GM19328 (cell line): Measurements from ENCODE around the gene TSSK3.

ENCODE experiments used
- ATAC-seq: cut with Tn5 transposase; IDR thresholded peaks from one replicate; pipeline ENCODE4 v1.9.1; 2021; ENCODE audit warnings: mild to moderate bottlenecking, moderate library complexity; ENCODE audit not compliant: unreplicated experiment

The TSSK3 gene

GRCh38 chr1:32361674-32362473 lies 465 bp upstream of the TSSK3 start:
- no peak for ATAC-seq

- ATAC-seq = no peak
Measured at GRCh38 chr1:32363713-32364112, 1.4 kb downstream of the TSSK3 start.

DNA sequence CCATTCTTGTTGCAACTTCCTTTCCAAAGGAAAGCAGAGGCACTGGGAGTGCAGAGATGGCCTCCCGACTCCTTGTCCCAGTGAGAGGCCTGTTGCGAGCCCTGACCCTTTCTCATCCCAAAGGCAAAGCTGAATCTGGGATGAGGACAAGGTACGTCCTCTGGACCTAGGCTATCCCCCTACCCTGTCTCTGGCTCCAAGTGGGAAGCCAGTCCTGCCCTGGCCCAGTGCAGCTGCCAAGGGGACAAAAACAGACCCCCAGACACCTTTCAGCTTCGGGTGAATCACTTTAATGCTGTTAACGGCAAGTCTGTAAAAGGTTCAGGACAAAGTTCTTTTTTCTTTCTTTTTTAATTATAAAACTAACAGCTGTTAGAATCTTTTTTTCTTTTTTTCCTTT lies 2.5 kb downstream of the TSSK3 start:
- no peak for ATAC-seq

DNA sequence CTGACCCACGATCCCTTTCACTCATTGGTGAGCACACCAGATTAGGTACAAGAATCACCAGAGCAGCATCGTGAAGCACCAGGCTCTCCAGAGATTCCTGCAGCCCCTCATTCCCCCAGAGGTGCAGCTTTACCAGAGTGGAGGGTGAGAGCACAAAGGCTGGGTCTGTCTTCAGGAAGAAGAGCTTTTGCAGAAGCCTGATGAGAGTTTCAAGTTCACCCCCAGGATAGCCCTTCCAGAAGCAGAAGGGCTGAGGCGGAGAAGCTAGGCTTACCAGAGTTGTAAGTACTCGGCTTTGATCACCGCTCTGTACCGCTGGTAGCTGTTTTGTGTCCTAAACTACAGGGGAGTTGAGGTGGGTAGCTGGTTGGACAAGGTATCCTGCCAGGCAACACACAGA lies 3.1 kb downstream of the TSSK3 start:
- ATAC-seq = no peak

DNA sequence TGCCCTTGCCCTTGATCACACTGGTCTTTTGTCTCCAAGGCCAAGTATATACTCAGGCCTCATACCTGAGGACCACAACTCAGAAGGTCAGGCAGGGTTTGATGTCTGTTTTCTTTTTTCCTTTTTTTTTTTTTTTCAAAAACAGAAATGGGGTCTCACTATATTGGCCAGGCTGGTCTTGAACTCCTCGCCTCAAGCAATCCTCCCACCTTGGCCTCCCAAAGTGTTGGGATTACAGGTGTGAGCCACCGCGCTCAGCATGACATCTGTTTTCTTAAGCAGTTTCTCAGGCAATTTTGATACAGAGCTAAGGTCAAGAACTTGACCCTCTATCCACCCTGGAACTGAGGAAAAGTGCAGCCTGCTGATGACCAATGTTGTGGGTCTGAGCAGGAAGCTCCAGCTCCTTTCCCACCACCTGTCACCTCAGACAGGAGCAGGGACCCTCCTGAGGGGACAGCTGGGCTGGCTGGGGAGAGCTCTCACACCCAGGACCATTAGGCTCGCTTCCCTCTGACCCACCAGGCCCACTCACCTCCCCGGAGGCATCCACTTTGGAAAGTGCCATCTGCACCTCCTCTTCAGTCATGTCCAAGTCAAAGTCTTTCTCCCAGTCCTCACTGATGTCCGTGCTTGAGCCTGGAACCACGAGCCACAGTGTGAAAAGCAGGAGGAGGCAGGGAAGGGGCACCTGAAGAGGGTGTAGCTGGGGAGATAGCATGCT lies 5.7 kb downstream of the TSSK3 start:
- ATAC-seq = no peak

DNA sequence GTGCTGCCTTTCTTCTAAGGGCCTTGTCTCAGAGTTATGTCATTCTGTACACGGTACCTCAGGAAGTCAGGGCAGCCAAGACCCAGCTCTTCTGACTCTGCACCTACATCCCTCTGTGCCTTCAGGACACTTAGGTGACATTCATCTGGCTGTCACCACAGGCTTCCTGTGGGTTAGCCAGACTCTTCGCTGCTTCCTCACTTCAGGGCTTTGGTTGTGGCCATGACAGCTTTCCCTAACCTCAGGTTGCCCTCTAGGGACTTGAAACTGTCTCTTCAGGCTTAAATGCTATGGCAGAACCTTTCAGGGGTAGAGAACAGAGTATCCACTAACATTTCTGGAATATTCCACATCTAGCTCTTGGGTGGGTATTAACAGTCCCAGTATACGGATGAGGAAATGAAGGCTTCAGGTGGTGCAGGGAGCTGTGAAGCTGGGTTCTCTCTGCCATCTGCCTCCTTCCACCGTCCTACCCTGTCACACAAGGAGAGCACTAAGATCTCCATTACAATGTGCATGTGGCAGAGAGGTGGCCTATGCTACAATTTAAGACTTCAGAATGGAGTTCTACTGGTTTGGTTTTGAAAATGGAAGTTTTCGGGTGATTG lies 9.9 kb downstream of the TSSK3 start:
- ATAC-seq = no peak

- no peak for ATAC-seq
Measured at GRCh38 chr1:32373996-32374592, 11.8 kb downstream of the TSSK3 start.

- ATAC-seq = no peak
Measured at GRCh38 chr1:32376199-32376598, 13.9 kb downstream of the TSSK3 start.

DNA sequence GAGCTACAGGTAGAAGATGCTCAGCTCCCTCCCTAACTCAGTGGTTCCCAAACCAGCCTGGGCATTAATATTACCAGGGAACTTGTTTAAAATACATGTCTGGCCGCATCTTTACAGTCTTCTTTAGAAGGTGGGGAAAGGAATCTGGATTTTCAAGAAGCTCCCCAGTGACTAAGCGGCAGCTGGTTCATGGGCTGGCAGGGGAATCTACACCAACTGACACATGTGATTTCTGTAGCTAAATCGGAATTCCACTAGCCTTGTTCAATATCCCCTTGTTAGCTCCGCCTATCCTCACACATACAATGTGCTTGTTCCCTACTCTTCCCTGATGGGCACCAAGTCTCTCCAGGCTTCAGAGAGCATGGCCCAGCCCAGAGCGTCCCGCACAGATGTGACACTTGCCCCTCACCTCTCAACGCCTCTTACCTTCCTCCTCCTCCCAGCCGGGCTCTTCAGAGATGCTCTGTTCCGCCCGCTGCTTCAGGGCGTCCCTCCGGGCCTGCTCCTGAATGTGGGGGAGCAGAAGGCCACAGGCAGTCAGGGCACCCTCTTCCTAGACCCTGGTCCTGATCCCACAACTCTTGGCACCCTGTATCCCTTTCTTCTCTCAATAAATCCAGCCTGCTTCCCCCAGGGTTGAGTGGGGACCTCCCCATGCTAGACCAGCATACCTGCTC lies 15.3 kb downstream of the TSSK3 start:
- ATAC-seq = no peak

DNA sequence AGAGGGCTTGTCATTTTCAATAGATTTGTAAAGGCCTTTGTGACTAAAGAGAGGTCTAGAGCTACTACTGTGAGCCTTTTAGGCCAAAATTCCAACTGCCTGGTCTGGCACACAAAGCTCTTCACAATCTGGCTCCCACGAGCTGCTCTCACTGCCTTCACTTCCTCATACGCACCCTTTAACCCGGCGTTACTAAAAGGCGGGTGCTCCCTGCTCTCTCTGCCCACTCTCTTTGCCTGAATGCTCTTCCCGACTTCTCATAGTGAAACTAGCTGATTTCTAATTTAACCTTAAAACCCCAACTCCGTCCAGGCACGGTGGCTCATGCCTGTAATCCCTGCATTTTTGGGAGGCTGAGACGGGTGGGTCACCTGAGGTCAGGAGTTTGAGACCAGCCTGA lies 17.7 kb downstream of the TSSK3 start:
- no peak for ATAC-seq

GRCh38 chr1:32386676-32387392 lies 24.5 kb downstream of the TSSK3 start:
- no peak for ATAC-seq

DNA sequence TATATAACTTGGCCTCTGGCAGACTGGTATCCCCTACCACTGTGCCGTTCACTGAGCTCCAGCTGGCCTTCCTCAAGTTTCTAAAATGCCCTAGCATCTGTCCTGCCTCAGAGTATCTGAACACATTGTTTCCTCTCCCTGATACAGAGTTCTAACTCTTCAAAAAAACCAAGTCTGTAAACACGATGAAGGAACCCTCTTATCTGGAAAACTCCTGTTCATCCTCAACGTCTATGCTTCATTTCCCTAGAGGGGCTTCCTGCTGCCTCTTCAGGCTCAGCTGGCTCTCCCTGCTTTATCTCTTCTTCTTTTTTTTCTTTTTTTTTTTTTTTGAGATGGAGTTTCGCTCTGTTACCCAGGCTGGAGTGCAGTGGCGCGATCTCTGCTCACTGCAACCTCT lies 26.3 kb downstream of the TSSK3 start:
- no peak for ATAC-seq

GRCh38 chr1:32390904-32391870 lies 28.8 kb downstream of the TSSK3 start:
- no peak for ATAC-seq

DNA sequence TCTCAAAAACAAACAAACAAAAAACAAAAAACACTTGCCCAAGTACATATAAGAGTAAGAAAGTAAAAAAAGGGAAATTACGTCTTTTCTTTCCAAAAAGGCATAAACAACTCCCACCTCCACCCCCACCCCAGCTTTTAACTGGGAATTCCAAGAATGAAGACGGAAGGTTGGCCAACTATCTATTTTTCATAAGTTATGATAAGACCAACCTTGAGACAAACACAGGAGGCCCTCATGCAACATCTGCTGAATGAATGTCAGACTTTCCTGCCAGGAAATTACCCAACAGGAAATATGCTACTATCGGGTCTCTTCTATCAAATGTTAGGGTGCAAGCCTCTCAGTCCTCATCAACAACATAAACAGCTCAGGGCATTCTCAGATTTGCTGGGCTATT lies 30.0 kb downstream of the TSSK3 start:
- ATAC-seq = no peak

DNA sequence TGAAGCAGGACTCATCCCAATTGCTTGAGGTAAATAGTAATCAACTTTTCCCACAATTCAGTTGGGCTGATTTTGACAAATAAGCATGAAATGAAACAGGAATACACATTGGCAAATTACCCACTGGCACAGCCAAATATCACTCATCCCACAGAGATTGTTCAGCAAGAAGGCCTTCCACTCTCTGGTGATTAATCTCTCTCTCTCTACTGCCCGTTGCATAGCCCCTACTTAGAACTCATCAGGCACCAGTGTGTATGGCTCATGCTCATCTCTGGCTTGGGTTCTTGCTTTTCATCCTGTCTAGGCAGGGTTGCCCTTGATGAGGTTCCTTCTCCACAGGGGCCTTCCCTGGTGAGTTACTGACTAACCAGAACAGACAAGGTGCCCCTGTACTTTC lies 30.8 kb downstream of the TSSK3 start:
- no peak for ATAC-seq

GRCh38 chr1:32393832-32394140 lies 31.4 kb downstream of the TSSK3 start:
- ATAC-seq = no peak

GRCh38 chr1:32394141-32394889 lies 32.0 kb downstream of the TSSK3 start, which contains the start of gene BSDC1:
BSDC1 (minus strand) TSS chr1:32394441; CDS start chr1:32394414, 27 bp downstream.
- ATAC-seq = peak; percentile 98

- ATAC-seq = no peak
Measured at GRCh38 chr1:32394890-32395432, 32.6 kb downstream of the TSSK3 start.
